PC-9 (cell line): ENCODE data around the gene PTPRS. TPM values are rescaled to one million over a fixed set of nuclear protein-coding genes. Genes with fewer than 3 reads are reported as not detected.

Experiments used
- BruUV-seq: library from RNA; stranded (reverse); fragments of 400-500 nt; replicated peaks from 2 replicates; lab custom pipeline; 2021; lab: Mats Ljungman, UMichigan
- CTCF ChIA-PET: fragments of 300-600 bp; sonication (Branson Sonifier 250); formaldehyde crosslinking; loops from one replicate; lab custom pipeline; 2022; ENCODE audit warnings: antibody characterized with exemption; lab: Charles Lee
- POLR2A ChIA-PET: fragments of 300-600 bp; sonication (Branson Sonifier 250); formaldehyde crosslinking; loops from one replicate; lab custom pipeline; 2022; ENCODE audit warnings: antibody characterized with exemption; ENCODE audit not compliant: unreplicated experiment; lab: Charles Lee
- DNase-seq, 2 experiments: peaks; one replicate each; pipeline versions ENCODE4 v3.0.0 to v3.0.0-alpha.2; 2015 to 2022; ENCODE audit warnings: mixed read lengths in 1 of 2
- H2AFZ ChIP-seq: fragments of 200-600 bp; sonication (generic); 2 replicates; pipeline ENCODE4 v1.8.1; 2017; ENCODE audit warnings: antibody characterized with exemption
- H3F3A ChIP-seq: fragments of 200-600 bp; sonication (generic); 2 replicates; pipeline ENCODE4 v1.8.1; 2017; ENCODE audit warnings: antibody characterized with exemption, mild to moderate bottlenecking, low read depth; ENCODE audit not compliant: insufficient read depth
- H3K27ac ChIP-seq: fragments of 200-600 bp; sonication (generic); 2 replicates; pipeline ENCODE4 v1.6.1; 2016; ENCODE audit warnings: mixed run types
- H3K27me3 ChIP-seq: fragments of 200-600 bp; sonication (generic); 2 replicates; pipeline ENCODE4 v1.6.1; 2016; ENCODE audit warnings: low read depth, mixed run types; ENCODE audit not compliant: insufficient read depth
- H3K36me3 ChIP-seq: fragments of 200-600 bp; sonication (generic); 2 replicates; pipeline ENCODE4 v1.6.1; 2016; ENCODE audit warnings: low read depth, mixed run types
- H3K4me1 ChIP-seq: fragments of 200-600 bp; sonication (generic); replicated peaks from 2 replicates; pipeline ENCODE4 v1.6.1; 2016; ENCODE audit warnings: mixed run types; ENCODE audit not compliant: insufficient read depth
- H3K4me2 ChIP-seq: fragments of 200-600 bp; sonication (generic); 2 replicates; pipeline ENCODE4 v1.6.1; 2017; ENCODE audit warnings: mixed run types
- H3K4me3 ChIP-seq: fragments of 200-600 bp; sonication (generic); 2 replicates; pipeline ENCODE4 v1.6.1; 2016; ENCODE audit warnings: mixed run types
- H3K79me2 ChIP-seq: fragments of 200-600 bp; sonication (generic); 2 replicates; pipeline ENCODE4 v1.6.1; 2017; ENCODE audit warnings: low read depth, mixed run types
- H3K9me2 ChIP-seq: fragments of 200-600 bp; sonication (generic); 2 replicates; pipeline ENCODE4 v1.8.1; 2017; ENCODE audit warnings: mild to moderate bottlenecking; ENCODE audit not compliant: insufficient read depth
- H3K9me3 ChIP-seq: fragments of 200-600 bp; sonication (generic); 2 replicates; pipeline ENCODE4 v1.8.1; 2016; ENCODE audit warnings: low read depth; ENCODE audit not compliant: insufficient read depth
- H4K20me1 ChIP-seq: fragments of 200-600 bp; sonication (generic); 2 replicates; pipeline ENCODE4 v1.8.1; 2017; ENCODE audit not compliant: insufficient read depth
- CTCF ChIP-seq: fragments of 200-600 bp; sonication (generic); conservative IDR thresholded peaks from 2 replicates; pipeline ENCODE4 v1.6.1; 2017; ENCODE audit warnings: mixed run types, antibody characterized with exemption, mild to moderate bottlenecking, moderate library complexity
- EZH2 ChIP-seq: fragments of 200-600 bp; sonication (generic); IDR thresholded peaks from 2 replicates; pipeline ENCODE4 v1.8.0; 2017; ENCODE audit warnings: antibody characterized with exemption, low read depth
- intact Hi-C: fragments of 100-400 bp; cut with micrococcal nuclease; formaldehyde crosslinking; loops from one replicate; pipeline ENCODE4 v1.10.0; 2022; ENCODE audit not compliant: unreplicated experiment
- total RNA-seq: library from RNA; stranded (reverse); gene quantifications from 2 replicates; pipeline ENCODE4 v1.2.3, GENCODE V29; 2021

PTPRS gene
- total RNA-seq, 1 experiment from 2014 or later = 131 TPM

DNA sequence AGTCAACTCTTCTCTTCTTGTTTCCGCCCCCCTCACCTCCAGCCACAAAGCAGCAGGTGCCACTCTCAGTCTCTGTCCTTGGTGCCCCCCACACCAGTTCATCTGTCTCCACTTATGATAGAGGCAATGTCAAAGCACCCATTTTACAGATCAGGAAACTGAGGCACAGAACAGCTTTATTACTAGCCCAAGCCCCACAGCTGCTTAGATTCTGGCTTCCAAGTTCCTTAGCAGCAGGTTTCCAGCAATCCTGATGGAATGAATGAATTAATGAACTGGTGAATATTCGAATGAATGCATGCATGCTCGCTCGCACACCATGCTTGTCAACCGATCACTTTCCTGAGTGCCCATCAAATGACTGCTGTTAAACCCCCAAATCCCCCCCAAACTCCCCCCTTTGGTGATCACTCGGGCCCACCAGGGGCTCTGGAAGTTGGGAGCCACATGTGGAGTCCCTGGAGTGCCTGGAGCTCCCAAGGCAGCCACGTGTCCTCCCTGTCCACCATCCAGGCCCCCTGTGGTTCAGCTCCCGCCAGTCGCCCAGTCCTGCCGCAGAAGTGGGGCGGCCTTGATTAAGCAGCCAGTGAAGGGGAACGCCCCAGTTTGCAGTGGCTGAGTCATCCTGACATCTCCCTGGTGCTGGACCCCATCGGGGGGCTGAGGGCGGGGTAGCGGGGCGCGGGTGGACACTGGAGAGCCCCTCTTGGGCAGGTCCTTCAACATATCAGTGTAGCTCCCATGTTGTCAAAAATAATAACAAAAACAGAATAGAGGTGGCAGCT lies 6.8 kb downstream of the PTPRS start:
- intact Hi-C loops = no loop called here
- H3F3A ChIP-seq = no peaks in the 10 kb centered on the region
- H3K9me3 ChIP-seq = no peaks in the 10 kb centered on the region
- H4K20me1 ChIP-seq = no peaks in the 10 kb centered on the region
- no peaks in the 10 kb centered on the region for H3K27me3 ChIP-seq
- H3K27ac ChIP-seq = no peak overlapping the region
- H3K36me3 ChIP-seq = no peaks in the 10 kb centered on the region
- POLR2A ChIA-PET = no interaction called here
- TF ChIP-seq EZH2 (no peak), CTCF (no peak)
- H3K4me2 ChIP-seq = no peak overlapping the region
- no peak overlapping the region for H2AFZ ChIP-seq
- H3K4me1 ChIP-seq = no peaks in the 10 kb centered on the region
- H3K4me3 ChIP-seq = no peak overlapping the region
- H3K9me2 ChIP-seq = no peaks in the 10 kb centered on the region
- BruUV-seq = no TSS peak
- H3K79me2 ChIP-seq = no peaks in the 10 kb centered on the region
- DNase-seq = no peak
- CTCF ChIA-PET = no interaction called here

- no peaks in the 10 kb centered on the region for H3K4me1 ChIP-seq
- H3K36me3 ChIP-seq = no peaks in the 10 kb centered on the region
- no peak overlapping the region for H2AFZ ChIP-seq
- intact Hi-C loops = no loop called here
- no peak for TF ChIP-seq CTCF
- no peak for TF ChIP-seq EZH2
- ChIA-PET CTCF (no interaction called here), POLR2A (no interaction called here)
- H3F3A ChIP-seq = no peaks in the 10 kb centered on the region
- no peaks in the 10 kb centered on the region for H3K9me3 ChIP-seq
- H3K79me2 ChIP-seq = no peaks in the 10 kb centered on the region
- H3K9me2 ChIP-seq = no peaks in the 10 kb centered on the region
- no TSS peak for BruUV-seq
- no peaks in the 10 kb centered on the region for H3K27me3 ChIP-seq
- DNase-seq = no peak
- H3K4me2 ChIP-seq = no peak overlapping the region
- no peak overlapping the region for H3K27ac ChIP-seq
- H4K20me1 ChIP-seq = no peaks in the 10 kb centered on the region
- no peak overlapping the region for H3K4me3 ChIP-seq
Observed at GRCh38 chr19:5332501-5332900, 8.1 kb downstream of the PTPRS start.

DNA sequence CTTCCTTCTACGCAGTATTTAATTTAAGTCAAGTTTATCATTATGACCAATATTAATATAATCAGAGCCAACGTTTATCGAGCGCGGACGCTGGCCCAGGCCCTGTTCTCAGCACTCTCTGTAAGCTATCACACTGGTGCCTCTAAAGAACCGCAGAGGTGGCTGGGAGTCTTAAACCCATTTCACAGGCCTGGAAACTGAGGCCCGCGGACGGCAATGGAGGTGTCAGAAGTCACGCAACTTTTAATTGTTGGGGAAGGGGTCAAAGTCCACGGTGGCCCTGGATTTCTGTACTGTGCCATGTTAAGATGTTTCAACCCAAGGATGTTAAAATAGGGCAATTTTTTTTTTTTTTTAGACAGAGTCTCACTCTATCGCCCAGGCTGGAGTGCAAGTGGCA lies 8.8 kb downstream of the PTPRS start:
- H3F3A ChIP-seq = no peaks in the 10 kb centered on the region
- H3K9me2 ChIP-seq = no peaks in the 10 kb centered on the region
- no peaks in the 10 kb centered on the region for H3K36me3 ChIP-seq
- DNase-seq = no peak
- no peaks in the 10 kb centered on the region for H3K79me2 ChIP-seq
- no peak overlapping the region for H3K27ac ChIP-seq
- H3K27me3 ChIP-seq = no peaks in the 10 kb centered on the region
- H4K20me1 ChIP-seq = no peaks in the 10 kb centered on the region
- TF ChIP-seq CTCF (no peak), EZH2 (no peak)
- POLR2A ChIA-PET = no interaction called here
- no peak overlapping the region for H2AFZ ChIP-seq
- no peak overlapping the region for H3K4me2 ChIP-seq
- H3K9me3 ChIP-seq = no peaks in the 10 kb centered on the region
- H3K4me3 ChIP-seq = no peak overlapping the region
- no peaks in the 10 kb centered on the region for H3K4me1 ChIP-seq
- intact Hi-C loops = no loop called here
- BruUV-seq = no TSS peak
- CTCF ChIA-PET = no interaction called here
